MM.1S (cell line): Measurements from ENCODE around the gene MSH4.

ENCODE experiments used
- EZH2 ChIP-seq: fragments of 300-600 bp; sonication (generic); optimal IDR thresholded peaks from 2 replicates; pipeline ENCODE3; 2017; ENCODE audit warnings: low read depth, mild to moderate bottlenecking, antibody characterized with exemption, low read length, mixed read lengths
- TF ChIP-seq, protein P1 (sequence below): fragments of 300-600 bp; sonication (generic); IDR thresholded peaks from 2 replicates; pipeline ENCODE4 v1.5.1; 2016; ENCODE audit warnings: antibody characterized with exemption, low read length, mixed read lengths

GRCh38 chr1:75953461-75953860 lies 156.8 kb downstream of the MSH4 start:
- TF ChIP-seq, protein P1, sequence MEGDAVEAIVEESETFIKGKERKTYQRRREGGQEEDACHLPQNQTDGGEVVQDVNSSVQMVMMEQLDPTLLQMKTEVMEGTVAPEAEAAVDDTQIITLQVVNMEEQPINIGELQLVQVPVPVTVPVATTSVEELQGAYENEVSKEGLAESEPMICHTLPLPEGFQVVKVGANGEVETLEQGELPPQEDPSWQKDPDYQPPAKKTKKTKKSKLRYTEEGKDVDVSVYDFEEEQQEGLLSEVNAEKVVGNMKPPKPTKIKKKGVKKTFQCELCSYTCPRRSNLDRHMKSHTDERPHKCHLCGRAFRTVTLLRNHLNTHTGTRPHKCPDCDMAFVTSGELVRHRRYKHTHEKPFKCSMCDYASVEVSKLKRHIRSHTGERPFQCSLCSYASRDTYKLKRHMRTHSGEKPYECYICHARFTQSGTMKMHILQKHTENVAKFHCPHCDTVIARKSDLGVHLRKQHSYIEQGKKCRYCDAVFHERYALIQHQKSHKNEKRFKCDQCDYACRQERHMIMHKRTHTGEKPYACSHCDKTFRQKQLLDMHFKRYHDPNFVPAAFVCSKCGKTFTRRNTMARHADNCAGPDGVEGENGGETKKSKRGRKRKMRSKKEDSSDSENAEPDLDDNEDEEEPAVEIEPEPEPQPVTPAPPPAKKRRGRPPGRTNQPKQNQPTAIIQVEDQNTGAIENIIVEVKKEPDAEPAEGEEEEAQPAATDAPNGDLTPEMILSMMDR = no peak
- TF ChIP-seq EZH2 = no peak
